Measurements from ENCODE around the gene ERBB2. TPM values are rescaled to one million over a fixed set of nuclear protein-coding genes. Genes with fewer than 3 reads are reported as not detected.

The ERBB2 gene
- total RNA-seq, 1 experiment from 2014 or later = 216 TPM

DNA sequence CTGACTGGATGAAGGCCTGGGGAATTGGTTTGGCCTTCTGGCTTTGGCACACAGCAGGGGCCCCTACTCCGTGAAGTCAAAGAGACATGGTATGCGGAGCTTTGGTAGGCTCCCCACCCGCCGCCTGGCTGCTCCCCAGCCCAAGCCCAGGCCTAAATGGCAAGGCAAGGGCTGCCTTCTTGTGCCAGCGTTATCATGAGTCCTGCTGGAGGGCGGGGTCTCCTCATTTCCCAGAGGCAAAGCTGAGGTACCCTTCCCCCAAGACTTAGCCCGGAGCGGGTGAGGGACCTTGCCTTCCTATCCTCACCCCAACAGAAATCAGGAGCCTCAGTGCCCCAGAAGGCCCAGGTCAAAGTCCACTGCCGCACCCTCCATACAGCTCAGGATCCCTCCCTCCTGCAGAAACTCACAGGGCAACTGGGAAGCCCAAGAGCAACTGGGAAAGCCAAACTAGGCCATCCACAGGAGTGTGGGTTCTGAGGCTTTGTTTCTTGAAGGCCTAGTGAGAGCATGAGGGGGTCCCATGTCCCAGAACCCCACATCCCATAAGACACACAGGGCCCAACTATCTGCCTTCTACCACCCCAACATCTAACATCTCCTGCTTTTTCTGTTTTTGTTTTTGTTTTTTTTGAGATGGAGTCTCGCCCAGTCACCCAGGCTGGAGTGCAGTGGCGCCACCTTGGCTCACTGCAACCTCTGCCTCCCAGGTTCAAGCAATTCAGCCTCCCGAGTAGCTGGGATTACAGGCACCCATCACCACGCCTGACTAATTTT is 21.3 kb upstream of the ERBB2 start:
- Histone ChIP-seq H2BK12ac (ENCODE audit: insufficient read length, low read depth, low read length) (no peak overlapping the region), H3K4me1 (ENCODE audit: insufficient read depth, low read length) (0 out of 2 replicates have a peak, but pooled peaks cover 3% of the 10 kb centered on the region), H3K4ac (ENCODE audit: low read depth, low read length) (no peak overlapping the region), H2AFZ (ENCODE audit: low read length) (no peak overlapping the region), H3K4me2 (ENCODE audit: insufficient read depth, insufficient read length, low read length) (no peak overlapping the region), H3K9me3 (ENCODE audit: control insufficient read depth, low read depth, low read length) (no peaks in the 10 kb centered on the region), H2BK5ac (ENCODE audit: insufficient read length, low read length) (no peak overlapping the region), H3K79me2 (ENCODE audit: insufficient read depth, low read length) (no peaks in the 10 kb centered on the region), H3K23ac (ENCODE audit: insufficient read length, low read depth, low read length) (no peak overlapping the region), H2BK120ac (ENCODE audit: low read depth, low read length, poor library complexity, severe bottlenecking) (no peak overlapping the region), H4K20me1 (ENCODE audit: control insufficient read depth, insufficient read depth, insufficient read length) (no peaks in the 10 kb centered on the region), H4K5ac (ENCODE audit: insufficient read length, low read depth, low read length) (no peak overlapping the region), H3K56ac (ENCODE audit: insufficient read length, low read depth, low read length) (no peak overlapping the region), H3K18ac (ENCODE audit: insufficient read length, low read depth, low read length) (no peak overlapping the region), H3K9ac (ENCODE audit: extremely low read depth, insufficient read length, low read length) (no peak overlapping the region), H3T11ph (ENCODE audit: low read length) (no peak overlapping the region), H4K91ac (ENCODE audit: insufficient read length, low read depth, low read length) (no peak overlapping the region), H3K23me2 (ENCODE audit: insufficient read length, low read depth, low read length, poor library complexity, severe bottlenecking) (no peaks in the 10 kb centered on the region), H2BK15ac (ENCODE audit: low read depth, low read length) (no peak overlapping the region), H3K79me1 (ENCODE audit: insufficient read depth, low read depth, low read length, poor library complexity, severe bottlenecking) (no peaks in the 10 kb centered on the region), H3K27me3 (ENCODE audit: insufficient read depth, low read length) (no peaks in the 10 kb centered on the region), H3K27ac (ENCODE audit: insufficient read length, low read depth, low read length) (no peak overlapping the region), H3K14ac (ENCODE audit: insufficient read depth, low read length) (no peak overlapping the region), H2AK5ac (ENCODE audit: insufficient read length, low read length) (no peak overlapping the region), H4K8ac (replicated peaks; ENCODE audit: insufficient read length, low read depth, low read length) (no peak overlapping the region), H2BK20ac (ENCODE audit: low read depth, low read length, poor library complexity, severe bottlenecking) (no peak overlapping the region)
- Mint-ChIP-seq H3K4me3 (peak overlapping the region in 1 of 2 experiments; percentile 63; a peak in 1 of 5 replicates), H3K27ac (peak overlapping the region; percentile 42 to 87 (median 59); a peak in 3 of 7 replicates), H3K9me3 (no peaks in the 10 kb centered on the region), H3K4me1 (peaks cover 32 to 34% of the 10 kb centered on the region in 2 experiments), H3K36me3 (ENCODE audit: insufficient read depth in 1 of 3, low read depth in 3 of 3) (peaks cover 3 to 24% (median 14%) of the 10 kb centered on the region in 3 experiments), H3K27me3 (ENCODE audit: low read depth) (no peaks in the 10 kb centered on the region)
- WGBS (ENCODE audit: extremely low coverage, insufficient read length, low lambda C conversion rate) = no CpG with 5 or more reads among the region's 13 CpGs
- peak; percentile 45 for TF ChIP-seq CTCF (conservative IDR thresholded peaks at IDR 0.05)
- DNase-seq = no peak
